ENCODE measurements around the gene INSYN2B.
"Not testable (repeated sequence)": the region's sequence is repeated elsewhere in the genome, so short reads cannot be mapped to it uniquely, and the experiment has no call there.

INSYN2B gene

GRCh38 chr5:169851321-169851850 lies 128.9 kb downstream of the INSYN2B start:
- no peak overlapping the region for H3K9ac ChIP-seq (ENCODE audit: low read length)
- no peak overlapping the region for H3K4me3 ChIP-seq (ENCODE audit: low read depth, low read length)
- no peaks in the 10 kb centered on the region for H3K27me3 ChIP-seq (ENCODE audit: control insufficient read depth, insufficient read depth, low read length)
- H3K4me1 ChIP-seq (ENCODE audit: control insufficient read depth, insufficient read depth, low read length), result no peaks in the 10 kb centered on the region
- no peak overlapping the region for H3K27ac ChIP-seq (ENCODE audit: low read depth, low read length)
- peaks cover 24% of the 10 kb centered on the region for H3K9me3 ChIP-seq (ENCODE audit: control insufficient read depth, insufficient read depth, low read depth, low read length)
- H3K36me3 ChIP-seq (ENCODE audit: control insufficient read depth, insufficient read depth, low read length), result no peaks in the 10 kb centered on the region

GRCh38 chr5:169850409-169850808 lies 129.9 kb downstream of the INSYN2B start:
- Histone ChIP-seq H3K27ac (ENCODE audit: low read depth, low read length) (no peak overlapping the region), H3K36me3 (ENCODE audit: control insufficient read depth, insufficient read depth, low read length) (no peaks in the 10 kb centered on the region), H3K9me3 (ENCODE audit: control insufficient read depth, insufficient read depth, low read depth, low read length) (peaks cover 24% of the 10 kb centered on the region), H3K4me1 (ENCODE audit: control insufficient read depth, insufficient read depth, low read length) (no peaks in the 10 kb centered on the region), H3K4me3 (ENCODE audit: low read depth, low read length) (no peak overlapping the region), H3K27me3 (ENCODE audit: control insufficient read depth, insufficient read depth, low read length) (no peaks in the 10 kb centered on the region), H3K9ac (ENCODE audit: low read length) (no peak overlapping the region)

- Histone ChIP-seq H3K36me3 (ENCODE audit: control insufficient read depth, insufficient read depth, low read length) (no peaks in the 10 kb centered on the region), H3K27me3 (ENCODE audit: control insufficient read depth, insufficient read depth, low read length) (no peaks in the 10 kb centered on the region), H3K9me3 (ENCODE audit: control insufficient read depth, insufficient read depth, low read depth, low read length) (peaks cover 24% of the 10 kb centered on the region)
These were observed 131.5 kb downstream of the INSYN2B start for GRCh38 chr5:169848792-169849191.

GRCh38 chr5:169848271-169848670 lies 132.0 kb downstream of the INSYN2B start:
- H3K36me3 ChIP-seq (ENCODE audit: control insufficient read depth, insufficient read depth, low read length), result no peaks in the 10 kb centered on the region
- no peak overlapping the region for H3K9ac ChIP-seq (ENCODE audit: low read length)
- no peak overlapping the region for H3K27ac ChIP-seq (ENCODE audit: low read depth, low read length)
- no peak overlapping the region for H3K4me3 ChIP-seq (ENCODE audit: low read depth, low read length)
- no peaks in the 10 kb centered on the region for H3K27me3 ChIP-seq (ENCODE audit: control insufficient read depth, insufficient read depth, low read length)
- peaks cover 24% of the 10 kb centered on the region for H3K9me3 ChIP-seq (ENCODE audit: control insufficient read depth, insufficient read depth, low read depth, low read length)
- H3K4me1 ChIP-seq (ENCODE audit: control insufficient read depth, insufficient read depth, low read length), result no peaks in the 10 kb centered on the region

More at GRCh38 chr5:169848792-169849191, 131.5 kb downstream of the INSYN2B start:
- H3K4me1 ChIP-seq (ENCODE audit: control insufficient read depth, insufficient read depth, low read length), result no peaks in the 10 kb centered on the region
- no peak overlapping the region for H3K4me3 ChIP-seq (ENCODE audit: low read depth, low read length)
- no peak overlapping the region for H3K9ac ChIP-seq (ENCODE audit: low read length)
- H3K27ac ChIP-seq (ENCODE audit: low read depth, low read length), result no peak overlapping the region

GRCh38 chr5:169847519-169847918 lies 132.8 kb downstream of the INSYN2B start:
- Histone ChIP-seq H3K9me3 (ENCODE audit: control insufficient read depth, insufficient read depth, low read depth, low read length) (peaks cover 24% of the 10 kb centered on the region), H3K36me3 (ENCODE audit: control insufficient read depth, insufficient read depth, low read length) (no peaks in the 10 kb centered on the region), H3K4me3 (ENCODE audit: low read depth, low read length) (no peak overlapping the region), H3K27ac (ENCODE audit: low read depth, low read length) (no peak overlapping the region), H3K9ac (ENCODE audit: low read length) (no peak overlapping the region), H3K27me3 (ENCODE audit: control insufficient read depth, insufficient read depth, low read length) (no peaks in the 10 kb centered on the region), H3K4me1 (ENCODE audit: control insufficient read depth, insufficient read depth, low read length) (no peaks in the 10 kb centered on the region)

- H3K4me1 ChIP-seq (ENCODE audit: control insufficient read depth, insufficient read depth, low read length), result no peaks in the 10 kb centered on the region
- H3K4me3 ChIP-seq (ENCODE audit: low read depth, low read length), result no peak overlapping the region
- H3K27me3 ChIP-seq (ENCODE audit: control insufficient read depth, insufficient read depth, low read length), result no peaks in the 10 kb centered on the region
- H3K9me3 ChIP-seq (ENCODE audit: control insufficient read depth, insufficient read depth, low read depth, low read length), result no peaks in the 10 kb centered on the region
- no peaks in the 10 kb centered on the region for H3K36me3 ChIP-seq (ENCODE audit: control insufficient read depth, insufficient read depth, low read length)
- no peak overlapping the region for H3K9ac ChIP-seq (ENCODE audit: low read length)
- no peak overlapping the region for H3K27ac ChIP-seq (ENCODE audit: low read depth, low read length)
These were observed 137.6 kb downstream of the INSYN2B start for GRCh38 chr5:169842699-169843098.

GRCh38 chr5:169840405-169840804 lies 139.9 kb downstream of the INSYN2B start:
- H3K27me3 ChIP-seq (ENCODE audit: control insufficient read depth, insufficient read depth, low read length), result no peaks in the 10 kb centered on the region
- H3K4me1 ChIP-seq (ENCODE audit: control insufficient read depth, insufficient read depth, low read length), result no peaks in the 10 kb centered on the region
- no peak overlapping the region for H3K9ac ChIP-seq (ENCODE audit: low read length)
- no peaks in the 10 kb centered on the region for H3K36me3 ChIP-seq (ENCODE audit: control insufficient read depth, insufficient read depth, low read length)
- no peak overlapping the region for H3K27ac ChIP-seq (ENCODE audit: low read depth, low read length)
- H3K9me3 ChIP-seq (ENCODE audit: control insufficient read depth, insufficient read depth, low read depth, low read length), result no peaks in the 10 kb centered on the region
- H3K4me3 ChIP-seq (ENCODE audit: low read depth, low read length), result no peak overlapping the region

GRCh38 chr5:169838688-169839087 lies 141.6 kb downstream of the INSYN2B start:
- H3K27ac ChIP-seq (ENCODE audit: low read depth, low read length), result no peak overlapping the region
- H3K9ac ChIP-seq (ENCODE audit: low read length), result no peak overlapping the region
- no peaks in the 10 kb centered on the region for H3K27me3 ChIP-seq (ENCODE audit: control insufficient read depth, insufficient read depth, low read length)
- H3K9me3 ChIP-seq (ENCODE audit: control insufficient read depth, insufficient read depth, low read depth, low read length), result no peaks in the 10 kb centered on the region
- no peaks in the 10 kb centered on the region for H3K4me1 ChIP-seq (ENCODE audit: control insufficient read depth, insufficient read depth, low read length)
- H3K36me3 ChIP-seq (ENCODE audit: control insufficient read depth, insufficient read depth, low read length), result no peaks in the 10 kb centered on the region
- H3K4me3 ChIP-seq (ENCODE audit: low read depth, low read length), result no peak overlapping the region

- H3K9ac ChIP-seq (ENCODE audit: low read length), result no peak overlapping the region
- no peak overlapping the region for H3K27ac ChIP-seq (ENCODE audit: low read depth, low read length)
- no peaks in the 10 kb centered on the region for H3K9me3 ChIP-seq (ENCODE audit: control insufficient read depth, insufficient read depth, low read depth, low read length)
- no peaks in the 10 kb centered on the region for H3K4me1 ChIP-seq (ENCODE audit: control insufficient read depth, insufficient read depth, low read length)
- H3K27me3 ChIP-seq (ENCODE audit: control insufficient read depth, insufficient read depth, low read length), result no peaks in the 10 kb centered on the region
- H3K4me3 ChIP-seq (ENCODE audit: low read depth, low read length), result no peak overlapping the region
- no peaks in the 10 kb centered on the region for H3K36me3 ChIP-seq (ENCODE audit: control insufficient read depth, insufficient read depth, low read length)
These were observed 142.6 kb downstream of the INSYN2B start for GRCh38 chr5:169837686-169838085.

GRCh38 chr5:169836835-169837536 lies 143.3 kb downstream of the INSYN2B start:
- Histone ChIP-seq H3K4me1 (ENCODE audit: control insufficient read depth, insufficient read depth, low read length) (no peaks in the 10 kb centered on the region), H3K36me3 (ENCODE audit: control insufficient read depth, insufficient read depth, low read length) (no peaks in the 10 kb centered on the region), H3K9me3 (ENCODE audit: control insufficient read depth, insufficient read depth, low read depth, low read length) (no peaks in the 10 kb centered on the region), H3K9ac (ENCODE audit: low read length) (no peak overlapping the region), H3K4me3 (ENCODE audit: low read depth, low read length) (no peak overlapping the region), H3K27ac (ENCODE audit: low read depth, low read length) (no peak overlapping the region), H3K27me3 (ENCODE audit: control insufficient read depth, insufficient read depth, low read length) (no peaks in the 10 kb centered on the region)

- not testable (repeated sequence) for H3K27me3 ChIP-seq (ENCODE audit: control insufficient read depth, insufficient read depth, low read length); H3K9ac ChIP-seq (ENCODE audit: low read length); H3K36me3 ChIP-seq (ENCODE audit: control insufficient read depth, insufficient read depth, low read length); H3K4me1 ChIP-seq (ENCODE audit: control insufficient read depth, insufficient read depth, low read length); H3K4me3 ChIP-seq (ENCODE audit: low read depth, low read length); H3K27ac ChIP-seq (ENCODE audit: low read depth, low read length); H3K9me3 ChIP-seq (ENCODE audit: control insufficient read depth, insufficient read depth, low read depth, low read length)
These were observed 145.8 kb downstream of the INSYN2B start for GRCh38 chr5:169834540-169834939.
